GM18909 (cell line): ENCODE data around the gene USP5.
"Not testable (repeated sequence)": the region's sequence is repeated elsewhere in the genome, so short reads cannot be mapped to it uniquely, and the experiment has no call there.

Experiments
- ATAC-seq: cut with Tn5 transposase; IDR thresholded peaks from one replicate; pipeline ENCODE4 v1.9.1; 2021; ENCODE audit warnings: mild to moderate bottlenecking; ENCODE audit not compliant: unreplicated experiment, poor library complexity

USP5 gene

DNA sequence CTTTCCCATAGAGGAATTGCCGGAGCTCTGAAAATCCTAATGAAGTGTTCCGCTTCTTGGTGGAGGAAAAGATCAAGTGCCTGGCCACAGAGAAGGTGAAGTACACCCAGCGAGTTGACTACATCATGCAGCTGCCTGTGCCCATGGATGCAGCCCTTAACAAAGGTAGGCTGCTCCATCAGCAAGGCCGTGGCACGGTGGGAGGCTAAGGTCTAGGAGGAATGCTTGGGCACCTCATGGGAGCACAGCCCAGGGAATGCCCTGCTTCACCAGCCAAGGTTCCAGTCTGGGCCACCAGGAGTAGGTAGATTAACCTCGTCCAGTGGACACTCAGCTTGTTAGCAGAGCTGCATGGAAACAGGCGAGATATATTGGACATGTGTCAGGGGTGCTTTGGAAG, 9.0 kb downstream of the USP5 start:
- ATAC-seq = no peak

- no peak for ATAC-seq
Observed at GRCh38 chr12:6861391-6861790, 9.4 kb downstream of the USP5 start.

- no peak for ATAC-seq
Observed at GRCh38 chr12:6863033-6863432, 11.1 kb downstream of the USP5 start.

GRCh38 chr12:6863586-6864321, 11.8 kb downstream of the USP5 start:
- ATAC-seq = no peak

DNA sequence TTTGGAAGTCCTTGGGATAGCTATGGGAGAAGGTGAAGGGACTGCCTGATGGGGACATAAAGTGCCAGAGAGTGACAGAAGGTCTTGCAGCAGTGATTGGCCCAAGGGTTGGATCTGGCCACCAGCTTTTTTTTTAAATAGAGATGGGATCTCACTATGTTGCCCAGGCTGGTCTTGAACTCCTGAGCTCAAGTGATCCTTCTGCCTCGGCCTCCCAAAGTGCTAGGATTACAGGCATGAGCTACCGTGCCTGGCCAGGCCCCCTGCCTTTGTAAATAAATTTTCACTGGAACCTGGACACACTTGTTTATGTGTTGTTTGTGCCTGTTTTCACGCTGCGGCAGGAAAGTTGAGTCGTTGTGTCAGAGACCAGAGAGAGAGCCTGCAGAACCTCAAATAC, 13.4 kb downstream of the USP5 start:
- ATAC-seq = not testable (repeated sequence)

GRCh38 chr12:6866163-6866919, 14.4 kb downstream of the USP5 start:
- ATAC-seq = no peak

GRCh38 chr12:6866920-6867412, 15.0 kb downstream of the USP5 start:
- peak; percentile 2 for ATAC-seq

- peak; percentile 66 for ATAC-seq
Observed at GRCh38 chr12:6867413-6868210, 15.7 kb downstream of the USP5 start, which contains the start of gene TPI1. Gene TPI1, plus strand, starts transcription at chr12:6867531. Its CDS starts 36 bp downstream, at chr12:6867567.

GRCh38 chr12:6868211-6869048, 16.5 kb downstream of the USP5 start:
- no peak for ATAC-seq

- no peak for ATAC-seq
Observed at GRCh38 chr12:6869049-6870021, 17.4 kb downstream of the USP5 start.

DNA sequence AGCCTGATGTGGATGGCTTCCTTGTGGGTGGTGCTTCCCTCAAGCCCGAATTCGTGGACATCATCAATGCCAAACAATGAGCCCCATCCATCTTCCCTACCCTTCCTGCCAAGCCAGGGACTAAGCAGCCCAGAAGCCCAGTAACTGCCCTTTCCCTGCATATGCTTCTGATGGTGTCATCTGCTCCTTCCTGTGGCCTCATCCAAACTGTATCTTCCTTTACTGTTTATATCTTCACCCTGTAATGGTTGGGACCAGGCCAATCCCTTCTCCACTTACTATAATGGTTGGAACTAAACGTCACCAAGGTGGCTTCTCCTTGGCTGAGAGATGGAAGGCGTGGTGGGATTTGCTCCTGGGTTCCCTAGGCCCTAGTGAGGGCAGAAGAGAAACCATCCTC, 18.4 kb downstream of the USP5 start:
- not testable (repeated sequence) for ATAC-seq

DNA sequence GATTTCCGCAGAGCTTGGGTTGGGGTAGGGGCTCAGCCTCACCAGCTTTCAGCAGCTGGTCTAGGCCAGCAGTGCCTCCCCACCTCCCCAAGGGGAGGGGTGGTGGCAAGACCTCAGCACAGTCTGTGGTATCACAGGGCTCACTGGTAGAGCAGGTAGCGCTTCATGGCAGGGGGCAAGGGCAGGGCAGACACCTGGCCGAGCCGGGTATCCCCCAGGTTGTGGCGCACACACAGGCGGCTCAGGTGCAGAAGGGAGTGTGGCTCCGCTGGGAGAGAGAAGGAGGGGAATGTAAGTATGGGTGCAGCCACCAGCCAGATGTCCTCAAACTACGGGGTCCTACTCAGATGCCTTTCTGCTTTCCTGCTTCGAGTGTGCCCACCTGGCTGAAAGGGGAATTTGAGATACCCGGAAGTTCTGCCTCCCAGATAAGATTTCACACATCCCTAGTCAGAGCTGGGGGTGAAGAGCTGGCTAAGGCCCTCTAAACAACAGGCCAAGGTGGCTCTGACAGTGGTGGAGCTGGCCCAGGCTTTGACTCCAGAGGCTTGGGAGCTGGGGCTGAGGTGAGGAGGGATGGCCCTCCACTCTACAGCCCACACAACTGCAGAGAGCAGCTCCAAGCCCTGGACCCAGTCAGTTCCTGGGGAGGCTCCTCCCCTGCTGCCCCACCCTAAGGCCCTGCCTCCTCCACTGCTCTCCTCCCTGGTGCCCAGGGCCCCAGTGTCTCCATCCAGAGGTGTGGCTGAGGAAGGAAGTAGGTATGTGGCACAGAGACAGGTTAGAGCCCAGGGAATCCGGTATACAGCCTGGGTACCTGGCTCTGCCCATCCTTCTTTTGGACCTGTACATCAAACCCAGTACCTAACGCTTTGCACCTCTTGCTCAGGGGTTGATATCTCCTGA, 19.4 kb downstream of the USP5 start:
- no peak for ATAC-seq

DNA sequence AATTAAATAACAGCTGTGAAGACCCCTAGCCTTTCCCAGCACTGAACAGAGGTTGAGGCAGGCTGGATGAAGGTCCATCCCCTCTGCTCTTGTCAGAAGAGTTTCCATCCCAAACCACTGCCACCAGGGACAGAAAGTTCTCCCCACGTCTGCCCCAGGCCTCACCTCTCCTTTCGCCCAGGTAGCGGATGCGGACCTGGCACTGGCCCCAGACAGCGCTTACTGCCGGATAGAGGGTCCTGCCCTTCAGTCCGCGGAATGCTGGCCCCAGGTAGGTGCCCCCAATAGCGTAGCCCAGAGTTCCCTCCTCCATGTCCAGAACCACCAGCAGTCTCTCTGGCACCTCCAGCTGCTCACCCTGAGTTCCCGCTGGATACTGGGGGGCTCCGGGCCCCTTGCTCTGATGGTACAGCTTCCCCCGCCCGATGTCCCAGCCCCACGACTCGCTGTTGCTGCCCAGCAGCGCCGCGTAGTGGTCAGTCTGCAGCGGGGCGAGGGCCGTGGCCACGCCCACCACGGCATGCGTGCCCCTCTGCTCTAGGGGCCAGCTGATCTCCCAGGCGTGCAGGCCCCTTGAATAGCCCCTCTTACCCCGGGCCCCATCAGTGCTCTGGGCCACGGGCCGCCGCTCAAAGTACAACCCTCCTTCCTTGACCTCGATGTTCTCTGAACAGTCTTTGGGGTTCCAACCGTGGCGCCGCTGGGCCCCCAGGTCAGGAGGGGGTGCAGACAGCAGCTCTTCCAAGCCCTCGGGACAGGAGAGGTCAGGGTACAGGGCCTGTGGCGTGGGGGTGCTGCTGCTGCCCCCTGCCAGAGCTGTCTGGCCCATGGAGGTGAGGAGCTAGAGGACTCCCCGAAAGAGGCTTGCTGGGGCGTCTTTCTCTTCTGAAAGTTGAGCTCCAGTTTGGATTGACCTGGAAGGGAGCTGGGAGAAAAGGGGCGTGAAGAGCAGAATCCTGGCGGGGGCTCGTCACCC, 20.4 kb downstream of the USP5 start:
- ATAC-seq = peak; percentile 33

- ATAC-seq = peak; percentile 82
Observed at GRCh38 chr12:6873094-6874014, 21.4 kb downstream of the USP5 start, which contains the start of gene SPSB2. Gene SPSB2, minus strand, starts transcription at chr12:6873303. Its CDS starts 402 bp downstream, at chr12:6872901.

- ATAC-seq = not testable (repeated sequence)
Observed at GRCh38 chr12:6874015-6874368, 22.0 kb downstream of the USP5 start.
